Transverse colon (tissue), 4 donors: ENCODE measurements around the gene SCN2A.

ENCODE experiments used
- CTCF ChIP-seq, 5 experiments: fragments of 200-600 bp in 3 of 5; fragments of 450-650 bp in 2 of 5; sonication (generic) in 3 of 5; IDR thresholded peaks; 1 replicate in 2 of 5; 2 replicates in 3 of 5; pipeline ENCODE4 v1.5.1; 2016 to 2017; ENCODE audit warnings: antibody characterized with exemption in 5 of 5, inconsistent platforms in 3 of 5, mild to moderate bottlenecking in 2 of 5, moderate library complexity in 1 of 5
- POLR2A ChIP-seq: fragments of 450-650 bp; IDR thresholded peaks from one replicate; pipeline ENCODE4 v1.6.1; 2016; ENCODE audit warnings: antibody characterized with exemption, mild to moderate bottlenecking, moderate library complexity
- POLR2AphosphoS5 ChIP-seq, 3 donors: sonication (generic); formaldehyde crosslinking; IDR thresholded peaks; one replicate each; pipeline ENCODE4 v1.6.1; 2016; ENCODE audit warnings: antibody characterized with exemption in 3 of 3

GRCh38 chr2:165245081-165245793 is 6.0 kb downstream of the SCN2A start:
- no peak for TF ChIP-seq CTCF (IDR thresholded peaks at IDR 0.05)
- TF ChIP-seq POLR2A, result no peak
- no peak for TF ChIP-seq POLR2AphosphoS5 (IDR thresholded peaks at IDR 0.05)
